HG02610 (cell line): ENCODE results near the gene BTG4.

Experiments
- ATAC-seq: cut with Tn5 transposase; IDR thresholded peaks from one replicate; pipeline ENCODE4 v1.9.1; 2021; ENCODE audit warnings: mild to moderate bottlenecking, moderate library complexity; ENCODE audit not compliant: unreplicated experiment

Gene BTG4

GRCh38 chr11:111500481-111500880 lies 11.7 kb downstream of the BTG4 start:
- ATAC-seq: no peak

- ATAC-seq: no peak
Measured at GRCh38 chr11:111499483-111499882, 12.7 kb downstream of the BTG4 start.

- no peak for ATAC-seq
Measured at GRCh38 chr11:111494040-111494439, 18.1 kb downstream of the BTG4 start.

- no peak for ATAC-seq
Measured at GRCh38 chr11:111490496-111490895, 21.7 kb downstream of the BTG4 start.

- ATAC-seq: no peak
Measured at GRCh38 chr11:111483431-111483830, 28.8 kb downstream of the BTG4 start.

GRCh38 chr11:111479666-111480065 lies 32.5 kb downstream of the BTG4 start:
- no peak for ATAC-seq

- ATAC-seq: no peak
Measured at GRCh38 chr11:111477898-111478297, 34.3 kb downstream of the BTG4 start.

GRCh38 chr11:111476956-111477355 lies 35.2 kb downstream of the BTG4 start:
- ATAC-seq: no peak

GRCh38 chr11:111476366-111476765 lies 35.8 kb downstream of the BTG4 start:
- ATAC-seq: no peak

- ATAC-seq: no peak
Measured at GRCh38 chr11:111474432-111474831, 37.8 kb downstream of the BTG4 start.

- no peak for ATAC-seq
Measured at GRCh38 chr11:111472228-111472627, 40.0 kb downstream of the BTG4 start.

GRCh38 chr11:111469200-111469599 lies 43.0 kb downstream of the BTG4 start:
- ATAC-seq: no peak

GRCh38 chr11:111466615-111467014 lies 45.6 kb downstream of the BTG4 start:
- no peak for ATAC-seq

GRCh38 chr11:111465400-111465799 lies 46.8 kb downstream of the BTG4 start:
- no peak for ATAC-seq

GRCh38 chr11:111463276-111463675 lies 48.9 kb downstream of the BTG4 start:
- no peak for ATAC-seq

GRCh38 chr11:111462329-111462728 lies 49.9 kb downstream of the BTG4 start:
- no peak for ATAC-seq

GRCh38 chr11:111461460-111462235 lies 50.5 kb downstream of the BTG4 start:
- no peak for ATAC-seq

- no peak for ATAC-seq
Measured at GRCh38 chr11:111460856-111461255, 51.3 kb downstream of the BTG4 start.

GRCh38 chr11:111460340-111460739 lies 51.8 kb downstream of the BTG4 start:
- ATAC-seq: no peak

- no peak for ATAC-seq
Measured at GRCh38 chr11:111459506-111460270, 52.5 kb downstream of the BTG4 start.

GRCh38 chr11:111457731-111458368 lies 54.3 kb downstream of the BTG4 start:
- no peak for ATAC-seq
